K562 (cell line): Measurements from ENCODE around the gene SMYD2. TPM values are rescaled to one million over a fixed set of nuclear protein-coding genes. Genes with fewer than 3 reads are reported as not detected.

Experiments used
- ATAC-seq: fragments of 200-7000 bp; cut with Tn5 transposase; 3 replicates; pipeline ENCODE4 v1.9.1; 2020; ENCODE audit warnings: moderate library complexity
- BruUV-seq: library from RNA; stranded (reverse); fragments of 400-500 nt; replicated peaks from 2 replicates; lab custom pipeline; 2021; lab: Mats Ljungman, UMichigan
- CTCF ChIA-PET: fragments of 300-600 bp; formaldehyde crosslinking; extraction: SDS; loops from one replicate; lab custom pipeline; 2021; ENCODE audit warnings: low intra/inter-chr PET ratio; lab: Yijun Ruan, JAX
- POLR2A ChIA-PET: fragments of 300-600, 350-650 bp; sonication (Branson Sonifier 250); formaldehyde crosslinking; extraction: SDS; loops from one replicate; lab custom pipeline; 2021; ENCODE audit warnings: antibody characterized with exemption, inconsistent platforms; lab: Yijun Ruan, JAX
- DNase-seq, 4 experiments: peaks; one replicate each; pipeline versions ENCODE4 v3.0.0 to v3.0.0-alpha.2; 2011 to 2018; ENCODE audit warnings: low spot score in 3 of 4, mixed read lengths in 3 of 4; ENCODE audit errors: extremely low read depth in 1 of 4
- FAIRE-seq: peaks from 2 replicates; lab custom pipeline; 2011; peaks lifted over from hg19 to GRCh38; lab: Jason Lieb, UNC
- H2AFZ ChIP-seq: 2 replicates; pipeline ENCODE4 v1.6.0; 2011; ENCODE audit warnings: low read depth, low read length, control low read depth, inconsistent platforms
- H3K27ac ChIP-seq: fragments of 200-600 bp; 3 replicates; pipeline ENCODE4 v1.8.0; 2011; ENCODE audit warnings: low read depth, mild to moderate bottlenecking, control low read depth, inconsistent platforms, low read length, moderate library complexity, mixed read lengths; ENCODE audit errors: extremely low read depth
- H3K27me3 ChIP-seq, 2 experiments: fragments of 300-600 bp in 1 of 2; 2 replicates in 1 of 2; 3 replicates in 1 of 2; pipeline versions ENCODE4 v1.6.0 to v1.8.0; 2011; ENCODE audit warnings: inconsistent platforms in 2 of 2, low read length in 2 of 2, mild to moderate bottlenecking in 1 of 2, mixed read lengths in 1 of 2, moderate library complexity in 1 of 2; ENCODE audit not compliant: control insufficient read depth in 2 of 2, insufficient read depth in 2 of 2
- H3K36me3 ChIP-seq: fragments of 300-600 bp; 3 replicates; pipeline ENCODE4 v1.8.0; 2011; ENCODE audit warnings: mild to moderate bottlenecking, low read length, inconsistent platforms; ENCODE audit not compliant: control insufficient read depth, insufficient read depth
- H3K4me1 ChIP-seq, 2 experiments: fragments of 200-600 bp in 1 of 2; replicated peaks in 1 of 2; 2 replicates in 1 of 2; 3 replicates in 1 of 2; pipeline versions ENCODE4 v1.5.1 to v1.8.0; 2011; ENCODE audit warnings: inconsistent platforms in 2 of 2, low read length in 2 of 2, mild to moderate bottlenecking in 1 of 2, mixed read lengths in 1 of 2, moderate library complexity in 1 of 2; ENCODE audit not compliant: control insufficient read depth in 2 of 2, insufficient read depth in 2 of 2
- H3K4me2 ChIP-seq: 2 replicates; pipeline ENCODE4 v1.6.1; 2011; ENCODE audit warnings: low read length, control low read depth, inconsistent platforms, mixed read lengths; ENCODE audit not compliant: insufficient read depth
- H3K4me3 ChIP-seq: fragments of 200-600 bp; sonication (generic), shearing (Covaris generic); 2 replicates; pipeline ENCODE4 v1.5.1; 2016; ENCODE audit warnings: control low read depth, inconsistent platforms
- H3K79me2 ChIP-seq: fragments of 200-600 bp; 3 replicates; pipeline ENCODE4 v1.8.0; 2011; ENCODE audit warnings: low read length, inconsistent platforms; ENCODE audit not compliant: control insufficient read depth, insufficient read depth
- H3K9ac ChIP-seq, 2 experiments: 2 replicates each; pipeline versions ENCODE4 v1.6.0 to v1.6.1; 2011; ENCODE audit warnings: low read depth in 2 of 2, low read length in 2 of 2, control low read depth in 1 of 2, inconsistent platforms in 1 of 2, mild to moderate bottlenecking in 1 of 2, mixed read lengths in 1 of 2; ENCODE audit not compliant: insufficient read depth in 1 of 2
- H3K9me1 ChIP-seq: one replicate; pipeline ENCODE4 v1.6.0; 2011; ENCODE audit warnings: inconsistent platforms, mild to moderate bottlenecking, low read length, moderate library complexity; ENCODE audit not compliant: control insufficient read depth, insufficient read depth
- H3K9me3 ChIP-seq: replicated peaks from 2 replicates; pipeline ENCODE4 v1.5.1; 2011; ENCODE audit warnings: low read depth, low read length, inconsistent platforms; ENCODE audit not compliant: control insufficient read depth, insufficient read depth
- H4K20me1 ChIP-seq: replicated peaks from 2 replicates; pipeline ENCODE4 v1.6.1; 2011; ENCODE audit warnings: low read length, inconsistent platforms, mixed read lengths; ENCODE audit not compliant: control insufficient read depth, insufficient read depth
- BACH1 ChIP-seq: fragments of 200-800 bp; sonication (Bioruptor generic); IDR thresholded peaks from 2 replicates; pipeline ENCODE4 v1.6.1; 2016; ENCODE audit warnings: missing genetic modification characterization, missing compliant biosample characterization
- MTA2 ChIP-seq: fragments of 450-650 bp; IDR thresholded peaks from 2 replicates; pipeline ENCODE4 v1.6.1; 2016; ENCODE audit warnings: low read depth
- NEUROD1 ChIP-seq: fragments of 150-350 bp; IDR thresholded peaks from 2 replicates; pipeline ENCODE4 v1.6.1; 2014; ENCODE audit warnings: borderline replicate concordance, low read length, low read depth; ENCODE audit not compliant: partially characterized antibody
- SPI1 ChIP-seq: IDR thresholded peaks from 2 replicates; pipeline ENCODE4 v1.6.1; 2011; ENCODE audit warnings: low read depth, low read length, control low read depth, borderline replicate concordance
- SREBF1 ChIP-seq: fragments of 150-350 bp; IDR thresholded peaks from 2 replicates; pipeline ENCODE4 v1.6.1; 2014; ENCODE audit warnings: antibody characterized with exemption, low read depth, low read length, borderline replicate concordance
- ZBTB5 ChIP-seq: fragments of 450-650 bp; IDR thresholded peaks from 2 replicates; pipeline ENCODE4 v1.6.1; 2017; ENCODE audit warnings: antibody characterized with exemption
- ZHX1 ChIP-seq: fragments of 150-350 bp; conservative IDR thresholded peaks from 2 replicates; pipeline ENCODE4 v1.6.1; 2014; ENCODE audit warnings: low read length
- WGBS: fragments of 100-300 bp; shearing (Covaris generic); methylation state at CpG from one replicate; pipeline ENCODE4 v1.1.6; 2016; ENCODE audit warnings: low coverage, mixed read lengths; ENCODE audit not compliant: insufficient coverage; ENCODE audit errors: missing lambda C conversion rate; 5-methylcytosine and 5-hydroxymethylcytosine counted together
- in situ Hi-C: fragments of 300-500 bp; cut with MboI; formaldehyde crosslinking; loops from 4 replicates; pipeline ENCODE4 v1.15.0; 2018; ENCODE audit warnings: inconsistent platforms, mixed read lengths
- intact Hi-C: fragments of 100-400 bp; cut with micrococcal nuclease; formaldehyde crosslinking; loops from 2 replicates; pipeline ENCODE4 v1.14.2; 2022
- polyA plus RNA-seq, 8 experiments: library from polyadenylated mRNA; depleted of rRNA in 4 of 8; stranded (reverse) in 5 of 8; unstranded in 3 of 8; fragments of >200 nt; fragmentation: Nextera tagmentation in 2 of 8; fragmentation: Illumina TruSeq in 1 of 8; extraction: Ambion mirVana in 2 of 8; extraction: Trizol in 1 of 8; gene quantifications; 2 replicates each; pipeline versions ENCODE4 v1.2.1 to v1.2.3, GENCODE V29; 2011 to 2014; ENCODE audit warnings: inconsistent platforms in 1 of 8, missing spikeins in 1 of 8
- total RNA-seq, 7 experiments: library from RNA; depleted of rRNA in 6 of 7; stranded (reverse); fragments of >200 nt in 6 of 7; fragmentation: Illumina TruSeq in 2 of 7; extraction: Trizol in 2 of 7; gene quantifications; 2 replicates each; pipeline versions ENCODE4 v1.2.1 to v1.2.3, GENCODE V29; 2011 to 2021; ENCODE audit warnings: low replicate concordance in 1 of 7

The SMYD2 gene
- total and polyA plus RNA-seq, 9 of the 15 experiments (the other 6 are each of a cell fraction or from before 2014, with no cell fraction given): 13.8 to 81.3 (median 39.9) TPM

GRCh38 chr1:214377485-214377884 is 96.5 kb downstream of the SMYD2 start:
- Histone ChIP-seq H3K9ac (no peak overlapping the region), H3K79me2 (no peaks in the 10 kb centered on the region), H3K4me2 (no peak overlapping the region), H3K9me1 (no peaks in the 10 kb centered on the region), H3K36me3 (no peaks in the 10 kb centered on the region), H3K9me3 (no peaks in the 10 kb centered on the region), H3K4me1 (no peaks in the 10 kb centered on the region), H3K27me3 (peaks cover 27 to 36% of the 10 kb centered on the region in 2 experiments), H3K4me3 (no peak overlapping the region), H2AFZ (no peak overlapping the region), H4K20me1 (no peaks in the 10 kb centered on the region), H3K27ac (no peak overlapping the region)
- peak; percentile 83 for TF ChIP-seq SPI1
- no peak for TF ChIP-seq ZHX1
- intact Hi-C loops: no loop called here
- POLR2A ChIA-PET: no interaction called here
- 2% methylated on average over 2 of the region's 2 CpGs for WGBS
- DNase-seq (no peak), FAIRE-seq (no peak), ATAC-seq (no peak)
- CTCF ChIA-PET: no interaction called here
- in situ Hi-C loops: no loop called here
- BruUV-seq: no TSS peak

GRCh38 chr1:214377886-214378285 is 96.9 kb downstream of the SMYD2 start:
- FAIRE-seq (no peak), DNase-seq (no peak)
- in situ Hi-C loops: no loop called here
- TF ChIP-seq ZBTB5 (no peak), NEUROD1 (no peak), BACH1 (tag) (no peak), SREBF1 (no peak), MTA2 (no peak)

More at GRCh38 chr1:214377886-214378285, 96.9 kb downstream of the SMYD2 start:
- H3K4me2 ChIP-seq: no peak overlapping the region
- H3K9me1 ChIP-seq: no peaks in the 10 kb centered on the region
- POLR2A ChIA-PET: no interaction called here
- under 1% methylated on average over 9 of the region's 9 CpGs for WGBS
- H3K27ac ChIP-seq: no peak overlapping the region
- no peak overlapping the region for H2AFZ ChIP-seq
- H3K27me3 ChIP-seq: peaks cover 24 to 34% of the 10 kb centered on the region in 2 experiments
- CTCF ChIA-PET: no interaction called here
- intact Hi-C loops: no loop called here
- no peak for ATAC-seq
- BruUV-seq: no TSS peak
- H3K79me2 ChIP-seq: no peaks in the 10 kb centered on the region
- no peak overlapping the region for H3K9ac ChIP-seq
- H4K20me1 ChIP-seq: no peaks in the 10 kb centered on the region
- H3K36me3 ChIP-seq: no peaks in the 10 kb centered on the region
- no peak overlapping the region for H3K4me3 ChIP-seq
- H3K9me3 ChIP-seq: no peaks in the 10 kb centered on the region
- H3K4me1 ChIP-seq: no peaks in the 10 kb centered on the region
